Keratinocyte (primary cell): ENCODE results near the gene SLC26A9. TPM values are rescaled to one million over a fixed set of nuclear protein-coding genes. Genes with fewer than 3 reads are reported as not detected.

Experiments used
- DNase-seq: peaks from one replicate; pipeline ENCODE4 v3.0.0-alpha.2; 2011; ENCODE audit warnings: low read depth, missing footprints, low spot score
- FAIRE-seq: peaks from 2 replicates; lab custom pipeline; 2011; peaks lifted over from hg19 to GRCh38; lab: Jason Lieb, UNC
- H2AFZ ChIP-seq: 2 replicates; pipeline ENCODE4 v1.6.0; 2012; ENCODE audit warnings: low read length, control low read depth, inconsistent platforms; ENCODE audit not compliant: control insufficient read depth
- H3K27ac ChIP-seq: 2 replicates; pipeline ENCODE4 v1.5.1; 2011; ENCODE audit warnings: low read length; ENCODE audit not compliant: control insufficient read depth, insufficient read depth
- H3K27me3 ChIP-seq: 3 replicates; pipeline ENCODE4 v1.6.0; 2011; ENCODE audit warnings: low read length; ENCODE audit not compliant: control insufficient read depth, insufficient read depth; ENCODE audit errors: extremely low read depth
- H3K36me3 ChIP-seq, 2 experiments: 2 replicates in 1 of 2; 3 replicates in 1 of 2; pipeline ENCODE4 v1.5.1; 2011; ENCODE audit warnings: low read length in 2 of 2, mild to moderate bottlenecking in 1 of 2; ENCODE audit not compliant: control insufficient read depth in 2 of 2, insufficient read depth in 2 of 2; ENCODE audit errors: extremely low read depth in 1 of 2
- H3K4me1 ChIP-seq: 3 replicates; pipeline ENCODE4 v1.5.1; 2011; ENCODE audit warnings: low read length; ENCODE audit not compliant: control insufficient read depth, insufficient read depth; ENCODE audit errors: extremely low read depth
- H3K4me2 ChIP-seq: 3 replicates; pipeline ENCODE4 v1.6.0; 2011; ENCODE audit warnings: low read depth, low read length; ENCODE audit not compliant: control insufficient read depth, insufficient read depth; ENCODE audit errors: extremely low read depth
- H3K4me3 ChIP-seq, 3 experiments: fragments of 200-600 bp in 1 of 3; sonication (generic) in 1 of 3; 2 replicates in 2 of 3; 3 replicates in 1 of 3; pipeline ENCODE4 v1.5.1; 2011 to 2016; ENCODE audit warnings: low read length in 3 of 3, mild to moderate bottlenecking in 3 of 3, control low read depth in 2 of 3, inconsistent platforms in 1 of 3, low read depth in 1 of 3, mixed read lengths in 1 of 3, mixed run types in 1 of 3, moderate library complexity in 1 of 3; ENCODE audit not compliant: control insufficient read depth in 2 of 3, insufficient read depth in 2 of 3; ENCODE audit errors: extremely low read depth in 1 of 3
- H3K79me2 ChIP-seq: 2 replicates; pipeline ENCODE4 v1.6.0; 2012; ENCODE audit warnings: low read length; ENCODE audit not compliant: control insufficient read depth, insufficient read depth
- H3K9ac ChIP-seq: 3 replicates; pipeline ENCODE4 v1.6.0; 2011; ENCODE audit warnings: low read length; ENCODE audit not compliant: control insufficient read depth, insufficient read depth; ENCODE audit errors: extremely low read depth
- H3K9me1 ChIP-seq: 3 replicates; pipeline ENCODE4 v1.6.0; 2011; ENCODE audit warnings: low read length; ENCODE audit not compliant: control insufficient read depth, insufficient read depth; ENCODE audit errors: extremely low read depth
- H3K9me3 ChIP-seq: 2 replicates; pipeline ENCODE4 v1.5.1; 2012; ENCODE audit warnings: low read depth, low read length; ENCODE audit not compliant: control insufficient read depth
- H4K20me1 ChIP-seq: 3 replicates; pipeline ENCODE4 v1.6.0; 2011; ENCODE audit warnings: low read length; ENCODE audit not compliant: control insufficient read depth, insufficient read depth; ENCODE audit errors: extremely low read depth
- EZH2 ChIP-seq: IDR thresholded peaks from one replicate; pipeline ENCODE4 v1.6.1; 2012; ENCODE audit warnings: inconsistent platforms, mild to moderate bottlenecking, low read length, moderate library complexity
- dilution Hi-C: fragments of 300-500 bp; cut with MboI; formaldehyde crosslinking; loops from one replicate; pipeline ENCODE4 v1.7.0; 2020; ENCODE audit warnings: low sequenced_read_pairs; ENCODE audit not compliant: extremely low pct_ligation_motif_present
- polyA plus RNA-seq, 5 experiments: library from polyadenylated mRNA; depleted of rRNA in 3 of 5; stranded (reverse) in 3 of 5; stranded (forward) in 1 of 5; unstranded in 1 of 5; fragments of >200 nt; gene quantifications; 1 replicate in 1 of 5; 2 replicates in 3 of 5; 3 replicates in 1 of 5; pipeline versions ENCODE4 v1.2.1 to v1.2.3, GENCODE V29; 2011 to 2012; ENCODE audit warnings: missing spikeins in 2 of 5, low read depth in 1 of 5, low replicate concordance in 1 of 5
- TF ChIP-seq, protein P1 (sequence below), 3 experiments: IDR thresholded peaks in 1 of 3; conservative IDR thresholded peaks in 1 of 3; optimal IDR thresholded peaks in 1 of 3; 2 replicates in 2 of 3; 3 replicates in 1 of 3; pipeline versions ENCODE3 to v1.5.1; 2011; ENCODE audit warnings: low read length in 3 of 3, mild to moderate bottlenecking in 3 of 3, moderate library complexity in 2 of 3, control low read depth in 1 of 3, inconsistent platforms in 1 of 3; ENCODE audit not compliant: insufficient read depth in 2 of 3; ENCODE audit errors: extremely low read depth in 1 of 3

Gene SLC26A9
- polyA plus RNA-seq, 1 donor (not counting 4 experiments of a cell fraction or from before 2014, with no cell fraction given) = 0.03 TPM

DNA sequence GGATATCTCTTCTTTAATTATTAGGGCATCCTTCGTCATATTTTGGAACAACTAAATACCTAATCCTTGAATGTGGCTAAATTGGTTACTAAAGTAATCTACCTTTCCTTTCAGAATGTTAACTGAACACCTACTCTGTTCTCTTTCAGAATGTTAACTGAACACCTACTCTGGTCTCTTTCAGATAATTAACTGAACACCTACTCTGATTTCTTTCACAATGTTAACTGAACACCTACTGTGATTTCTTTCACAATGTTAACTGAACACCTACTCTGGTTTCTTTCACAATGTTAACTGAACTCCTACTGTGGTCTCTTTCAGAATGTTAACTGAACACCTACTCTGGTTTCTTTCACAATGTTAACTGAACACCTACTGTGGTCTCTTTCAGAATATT, 38.0 kb upstream of the SLC26A9 start:
- DNase-seq (no peak), FAIRE-seq (no peak)
- Histone ChIP-seq H2AFZ (no peak overlapping the region), H3K9me3 (no peaks in the 10 kb centered on the region), H3K4me1 (peaks cover 23% of the 10 kb centered on the region), H3K36me3 (peaks cover 8 to 10% of the 10 kb centered on the region in 2 experiments), H3K9me1 (peaks cover 6% of the 10 kb centered on the region), H4K20me1 (no peaks in the 10 kb centered on the region), H3K9ac (no peak overlapping the region), H3K4me2 (no peak overlapping the region), H3K4me3 (no peak overlapping the region), H3K27me3 (no peaks in the 10 kb centered on the region), H3K27ac (no peak overlapping the region), H3K79me2 (no peaks in the 10 kb centered on the region)
- TF ChIP-seq EZH2 = no peak
- TF ChIP-seq, protein P1, sequence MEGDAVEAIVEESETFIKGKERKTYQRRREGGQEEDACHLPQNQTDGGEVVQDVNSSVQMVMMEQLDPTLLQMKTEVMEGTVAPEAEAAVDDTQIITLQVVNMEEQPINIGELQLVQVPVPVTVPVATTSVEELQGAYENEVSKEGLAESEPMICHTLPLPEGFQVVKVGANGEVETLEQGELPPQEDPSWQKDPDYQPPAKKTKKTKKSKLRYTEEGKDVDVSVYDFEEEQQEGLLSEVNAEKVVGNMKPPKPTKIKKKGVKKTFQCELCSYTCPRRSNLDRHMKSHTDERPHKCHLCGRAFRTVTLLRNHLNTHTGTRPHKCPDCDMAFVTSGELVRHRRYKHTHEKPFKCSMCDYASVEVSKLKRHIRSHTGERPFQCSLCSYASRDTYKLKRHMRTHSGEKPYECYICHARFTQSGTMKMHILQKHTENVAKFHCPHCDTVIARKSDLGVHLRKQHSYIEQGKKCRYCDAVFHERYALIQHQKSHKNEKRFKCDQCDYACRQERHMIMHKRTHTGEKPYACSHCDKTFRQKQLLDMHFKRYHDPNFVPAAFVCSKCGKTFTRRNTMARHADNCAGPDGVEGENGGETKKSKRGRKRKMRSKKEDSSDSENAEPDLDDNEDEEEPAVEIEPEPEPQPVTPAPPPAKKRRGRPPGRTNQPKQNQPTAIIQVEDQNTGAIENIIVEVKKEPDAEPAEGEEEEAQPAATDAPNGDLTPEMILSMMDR (optimal IDR thresholded peaks at IDR 0.05 in 1 of 3, IDR thresholded peaks at IDR 0.05 in 1 of 3, conservative IDR thresholded peaks at IDR 0.05 in 1 of 3; ENCODE audit: extremely low read depth in 1 of 3, insufficient read depth in 2 of 3, low read length in 3 of 3) = no peak
- dilution Hi-C loops = no loop called here

DNA sequence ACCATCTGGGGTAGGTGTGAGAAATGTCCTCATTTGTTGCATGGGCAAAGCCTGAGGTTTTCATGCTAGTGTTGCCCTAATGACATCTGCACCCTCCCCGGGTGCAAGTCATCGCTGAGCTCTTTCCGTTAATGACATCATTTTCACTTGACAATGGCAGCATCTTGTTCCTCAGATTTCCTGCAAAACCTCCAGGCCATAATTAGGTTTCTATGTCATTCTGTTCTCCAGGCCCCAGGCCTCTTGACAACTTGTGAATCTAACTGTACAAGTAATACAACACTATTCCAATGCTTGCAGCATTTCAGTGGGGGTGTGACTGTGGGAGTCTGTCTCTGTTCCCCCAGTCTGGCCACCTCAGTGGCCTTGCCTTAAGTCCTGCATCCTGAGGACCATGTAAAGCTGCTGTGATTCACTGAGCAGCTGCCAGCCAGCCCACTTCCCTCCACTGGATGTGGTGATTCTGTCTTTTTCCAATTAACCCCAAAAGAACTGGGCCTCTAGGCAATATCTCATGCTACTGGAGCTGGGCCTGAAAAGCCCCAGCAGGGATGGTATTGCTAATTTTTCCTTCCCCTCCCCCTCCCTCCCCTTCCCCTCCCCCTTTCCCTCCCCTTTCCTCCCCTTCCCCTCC, 37.1 kb upstream of the SLC26A9 start:
- Histone ChIP-seq H3K27me3 (no peaks in the 10 kb centered on the region), H3K4me3 (no peak overlapping the region), H3K4me1 (peaks cover 23% of the 10 kb centered on the region), H3K79me2 (no peaks in the 10 kb centered on the region), H3K9me1 (peaks cover 6% of the 10 kb centered on the region), H2AFZ (no peak overlapping the region), H3K9ac (no peak overlapping the region), H3K36me3 (peaks cover 8 to 10% of the 10 kb centered on the region in 2 experiments), H4K20me1 (no peaks in the 10 kb centered on the region), H3K4me2 (no peak overlapping the region), H3K27ac (no peak overlapping the region), H3K9me3 (no peaks in the 10 kb centered on the region)
- dilution Hi-C loops = no loop called here
- DNase-seq = no peak
- FAIRE-seq = no peak
- TF ChIP-seq, protein P1 (optimal IDR thresholded peaks at IDR 0.05 in 1 of 3, IDR thresholded peaks at IDR 0.05 in 1 of 3, conservative IDR thresholded peaks at IDR 0.05 in 1 of 3; ENCODE audit: extremely low read depth in 1 of 3, insufficient read depth in 2 of 3, low read length in 3 of 3) = no peak
- TF ChIP-seq EZH2 = no peak
